HG02763 (cell line): Measurements from ENCODE around the gene BMPER.
"Not testable (repeated sequence)": the region's sequence is repeated elsewhere in the genome, so short reads cannot be mapped to it uniquely, and the experiment has no call there.

ENCODE experiments used
- ATAC-seq: cut with Tn5 transposase; IDR thresholded peaks from one replicate; pipeline ENCODE4 v1.9.1; 2021; ENCODE audit warnings: mild to moderate bottlenecking, moderate library complexity; ENCODE audit not compliant: unreplicated experiment

Gene BMPER

DNA sequence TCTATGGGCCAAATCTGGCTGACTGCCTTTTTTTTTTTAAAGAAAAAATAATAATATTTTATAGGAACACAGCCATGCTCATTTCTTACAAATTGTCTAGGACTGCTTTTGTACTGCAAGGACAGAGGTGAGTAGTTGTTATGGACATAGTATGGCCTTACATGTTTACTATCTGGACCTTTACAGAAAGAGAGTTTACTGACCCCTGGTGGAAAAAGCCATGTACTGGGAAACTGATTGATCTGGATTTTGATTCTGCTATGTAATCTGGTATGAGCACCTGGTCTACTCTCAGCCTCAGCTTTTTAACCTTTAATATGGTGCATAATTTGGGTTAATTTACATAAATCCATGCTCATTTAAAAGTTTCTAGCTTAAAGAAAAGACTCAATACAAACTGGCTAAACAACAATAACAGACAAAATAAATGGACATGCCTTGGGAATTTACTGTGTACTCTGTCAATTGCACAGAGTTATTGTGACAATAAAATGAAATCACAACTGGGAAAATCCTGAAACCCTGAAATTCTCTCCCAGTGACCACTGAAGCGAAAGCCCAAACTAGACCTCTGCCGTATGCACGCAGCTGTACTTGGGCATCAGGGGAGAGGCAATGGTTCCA is 260.7 kb downstream of the BMPER start:
- no peak for ATAC-seq

DNA sequence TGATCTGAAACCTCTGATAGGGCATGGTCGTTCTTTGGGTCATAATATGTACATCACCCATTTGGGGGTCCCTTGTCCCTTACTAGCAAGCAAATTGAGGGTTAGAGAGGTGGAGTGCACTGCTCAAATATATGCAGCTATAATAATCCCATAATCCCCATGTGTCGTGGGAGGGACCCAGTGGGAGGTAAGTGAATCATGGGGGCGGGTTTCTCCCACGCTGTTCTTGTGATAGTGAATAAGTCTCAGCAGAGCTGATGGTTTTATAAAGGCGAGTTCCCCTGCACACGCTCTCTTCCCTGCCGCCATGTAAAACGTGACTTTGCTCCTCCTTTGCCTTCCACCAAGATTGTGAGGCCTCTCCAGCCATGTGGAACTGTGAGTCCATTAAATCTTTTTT is 262.7 kb downstream of the BMPER start:
- ATAC-seq, result no peak

DNA sequence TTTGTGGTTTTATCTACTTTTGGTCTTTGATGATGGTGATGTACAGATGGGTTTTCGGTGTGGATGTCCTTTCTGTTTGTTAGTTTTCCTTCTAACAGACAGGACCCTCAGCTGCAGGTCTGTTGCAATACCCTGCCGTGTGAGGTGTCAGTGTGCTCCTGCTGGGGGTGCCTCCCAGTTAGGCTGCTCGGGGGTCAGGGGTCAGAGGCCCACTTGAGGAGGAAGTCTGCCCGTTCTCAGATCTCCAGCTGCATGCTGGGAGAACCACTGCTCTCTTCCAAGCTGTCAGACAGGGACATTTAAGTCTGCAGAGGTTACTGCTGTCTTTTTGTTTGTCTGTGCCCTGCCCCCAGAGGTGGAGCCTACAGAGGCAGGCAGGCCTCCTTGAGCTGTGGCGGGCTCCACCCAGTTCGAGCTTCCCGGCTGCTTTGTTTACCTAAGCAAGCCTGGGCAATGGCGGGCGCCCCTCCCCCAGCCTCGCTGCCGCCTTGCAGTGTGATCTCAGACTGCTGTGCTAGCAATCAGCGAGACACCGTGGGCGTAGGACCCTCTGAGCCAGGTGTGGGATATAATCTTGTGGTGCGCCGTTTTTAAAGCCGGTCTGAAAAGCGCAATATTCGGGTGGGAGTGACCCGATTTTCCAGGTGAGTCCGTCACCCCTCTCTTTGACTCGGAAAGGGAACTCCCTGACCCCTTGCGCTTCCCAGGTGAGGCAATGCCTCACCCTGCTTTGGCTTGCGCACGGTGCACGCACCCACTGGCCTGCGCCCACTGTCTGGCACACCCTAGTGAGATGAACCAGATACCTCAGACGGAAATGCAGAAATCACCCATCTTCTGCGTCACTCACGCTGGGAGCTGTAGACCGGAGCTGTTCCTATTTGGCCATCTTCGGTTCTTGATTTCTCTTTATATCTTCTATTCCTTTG is 269.6 kb downstream of the BMPER start:
- ATAC-seq, result not testable (repeated sequence)

DNA sequence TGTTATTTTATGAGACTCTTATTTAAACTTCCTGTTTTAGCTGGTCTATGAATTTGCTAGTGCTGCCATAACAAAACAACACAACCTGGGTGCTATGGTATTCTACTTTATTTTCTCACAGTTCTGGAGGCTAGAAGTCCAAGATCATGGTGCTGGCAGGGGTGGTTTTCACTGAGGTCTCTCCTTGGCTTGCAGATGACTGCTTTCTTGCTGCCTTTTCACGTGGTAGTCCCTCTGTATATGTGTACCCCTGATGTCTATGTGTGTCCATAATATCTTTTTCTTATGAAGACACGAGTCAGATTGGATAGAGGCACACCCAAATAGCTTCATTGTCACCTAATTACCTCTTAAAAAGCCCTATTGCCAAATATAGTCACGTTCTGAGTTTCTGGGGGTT is 270.5 kb downstream of the BMPER start:
- ATAC-seq, result no peak

DNA sequence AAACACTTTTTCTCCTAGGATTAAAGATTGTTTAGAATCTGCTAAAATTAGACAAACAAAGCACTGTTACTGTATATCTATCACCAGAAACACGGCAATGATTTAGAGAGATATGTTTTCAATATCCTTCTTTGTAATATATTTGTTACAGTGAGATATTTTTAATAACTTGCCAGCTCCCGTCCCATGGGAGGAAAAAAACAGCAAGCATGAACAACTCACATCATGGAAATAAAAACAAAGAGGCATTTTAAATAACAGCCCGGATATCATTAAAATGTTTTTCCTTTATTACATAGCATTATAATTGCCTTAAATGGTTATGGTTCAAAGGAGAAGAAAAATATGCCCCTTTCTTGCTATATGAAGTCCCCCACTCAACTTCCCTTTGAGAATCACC is 272.1 kb downstream of the BMPER start:
- ATAC-seq, result no peak

GRCh38 chr7:34181271-34181958 is 276.1 kb downstream of the BMPER start:
- no peak for ATAC-seq

DNA sequence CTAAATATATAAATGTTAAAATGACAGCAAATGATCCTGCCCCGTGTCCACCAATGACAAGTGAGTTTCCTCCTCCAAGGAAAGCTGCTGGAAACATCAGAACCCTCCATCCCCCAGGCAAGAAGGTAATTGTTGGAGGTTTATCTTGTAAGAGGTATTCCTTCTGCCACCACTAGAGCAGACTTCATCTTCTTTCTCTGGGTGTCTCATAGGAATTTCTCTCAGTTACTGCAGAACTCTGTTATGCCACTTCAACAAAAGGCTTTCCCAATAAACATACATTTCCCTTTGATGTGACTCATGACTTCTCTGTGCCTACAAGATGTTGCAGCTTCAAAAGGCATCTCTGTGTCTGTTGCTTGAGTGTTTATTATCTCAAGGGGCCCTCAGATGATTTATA is 279.1 kb downstream of the BMPER start:
- ATAC-seq, result no peak

- ATAC-seq, result no peak
Observed at GRCh38 chr7:34187798-34188307, 282.5 kb downstream of the BMPER start.

DNA sequence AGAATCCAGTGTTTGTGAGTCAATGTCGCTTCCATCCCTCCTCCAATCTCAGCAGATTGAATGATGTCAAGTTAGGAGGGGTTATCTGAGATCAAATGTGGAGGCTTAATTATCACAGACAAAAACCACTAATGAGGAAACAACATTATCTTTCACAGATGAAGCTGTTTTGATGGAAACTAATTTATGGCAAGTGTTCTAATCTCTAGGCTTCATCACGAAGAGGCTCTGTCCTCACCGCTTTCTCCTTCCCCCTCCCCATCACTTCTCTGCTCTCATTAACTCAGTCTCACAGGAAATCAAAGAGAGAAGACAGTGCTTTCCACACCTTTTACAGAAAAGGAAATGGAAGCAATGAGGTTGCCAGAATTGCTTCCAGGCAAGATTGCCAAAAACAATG is 283.7 kb downstream of the BMPER start:
- ATAC-seq, result no peak

DNA sequence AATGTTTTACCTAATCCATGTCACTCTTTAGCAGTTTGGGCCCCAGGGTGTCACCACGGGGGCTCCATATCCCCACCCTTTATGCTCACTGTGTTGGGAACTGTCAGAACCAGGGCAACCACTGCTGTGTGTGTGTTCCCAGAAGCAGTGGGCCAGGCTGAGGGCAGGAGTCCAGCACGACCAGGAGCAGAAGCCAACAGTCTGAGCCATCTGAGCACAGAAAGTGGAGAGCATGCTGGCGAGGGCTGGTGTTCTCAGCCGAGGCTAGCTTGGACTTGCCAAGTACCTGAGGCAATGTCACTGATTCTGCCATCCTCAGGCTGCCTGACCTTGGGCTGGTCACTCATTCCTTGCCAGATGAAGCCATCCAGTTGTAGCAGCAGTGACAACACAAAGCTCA is 285.0 kb downstream of the BMPER start:
- no peak for ATAC-seq

GRCh38 chr7:34191162-34191561 is 285.8 kb downstream of the BMPER start:
- no peak for ATAC-seq

DNA sequence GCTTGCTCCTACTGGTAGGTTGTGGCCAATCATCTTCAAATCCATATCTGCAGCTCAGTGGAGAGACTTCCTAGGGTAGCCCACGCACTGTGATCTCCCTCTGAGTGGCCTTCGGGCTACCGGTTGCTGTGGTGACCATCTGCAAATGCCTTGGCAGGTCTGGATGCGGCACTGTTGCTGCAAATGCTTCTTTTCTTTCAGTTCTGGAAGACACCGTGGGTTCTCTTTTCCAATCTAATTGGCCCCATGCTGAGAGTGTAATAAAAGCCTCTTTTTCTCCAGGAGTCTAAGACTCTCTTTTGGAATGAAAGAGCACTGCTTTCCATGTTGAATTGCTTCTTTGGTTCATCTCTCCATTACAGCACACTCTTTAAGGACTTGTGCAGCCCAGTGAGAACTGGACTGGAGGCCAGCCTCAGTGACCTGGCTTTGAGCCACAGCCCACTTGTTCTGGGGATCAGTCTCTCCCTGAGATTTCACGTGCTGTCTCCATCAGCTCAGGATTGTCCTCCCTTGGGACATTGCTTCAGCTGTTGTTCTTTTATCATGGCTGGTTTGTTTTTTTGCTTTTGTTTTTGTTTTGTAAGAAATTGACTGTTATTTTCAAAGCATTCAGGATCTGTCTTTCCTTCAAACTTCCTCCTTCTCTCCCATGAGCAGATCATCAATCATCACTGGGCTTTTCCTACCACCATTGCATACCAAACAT is 286.6 kb downstream of the BMPER start:
- no peak for ATAC-seq

DNA sequence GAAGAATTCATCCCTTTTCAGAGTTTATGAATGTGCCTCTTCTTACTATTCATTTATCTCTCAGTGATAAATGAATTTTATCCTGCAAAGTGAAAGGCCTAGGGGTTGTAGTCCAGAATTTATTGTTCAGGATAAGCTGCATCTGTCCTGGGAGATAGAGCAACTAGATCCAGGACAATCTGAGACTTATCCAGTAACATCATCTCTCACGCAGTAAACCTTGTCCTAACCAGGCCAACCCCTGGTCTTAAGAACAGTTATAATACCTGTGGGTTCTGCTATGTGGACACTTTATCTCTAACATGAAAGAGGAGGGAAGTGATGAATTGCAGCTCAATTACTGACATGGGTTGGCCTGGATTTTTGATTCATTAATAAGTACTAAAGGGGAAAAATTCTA is 287.6 kb downstream of the BMPER start:
- ATAC-seq, result no peak

DNA sequence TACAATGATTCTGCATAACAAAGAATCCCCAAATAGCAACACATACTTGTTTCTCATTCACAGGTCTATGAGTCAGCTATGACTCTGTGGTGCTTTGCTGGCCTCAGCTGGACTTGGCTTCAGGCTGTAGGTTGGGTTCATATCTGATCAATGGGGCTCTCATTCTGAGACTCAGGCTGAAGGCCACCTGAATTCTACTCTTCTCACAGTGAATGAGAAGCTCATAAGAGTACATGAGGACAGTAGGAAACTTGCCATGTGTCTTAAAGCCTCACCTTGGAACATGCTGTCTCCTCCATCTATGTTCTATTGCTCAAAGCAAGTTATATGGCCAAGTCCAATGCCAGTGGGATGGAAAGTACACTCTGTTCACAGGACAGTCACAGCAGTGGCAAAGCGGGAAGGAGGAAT is 292.9 kb downstream of the BMPER start:
- ATAC-seq, result no peak
